Thymus (tissue), 11 donors: ENCODE results near the gene C14orf39. TPM values are rescaled to one million over a fixed set of nuclear protein-coding genes. Genes with fewer than 3 reads are reported as not detected.
"Not testable (repeated sequence)": the region's sequence is repeated elsewhere in the genome, so short reads cannot be mapped to it uniquely, and the experiment has no call there.

Experiments
- DNase-seq, 9 donors: peaks; one replicate each; pipeline ENCODE4 v3.0.0-alpha.2; 2013; ENCODE audit warnings: low spot score in 9 of 9, low read depth in 6 of 9, missing footprints in 1 of 9
- H3K27ac ChIP-seq, 2 donors: one replicate each; pipeline ENCODE4 v1.5.1; 2013; ENCODE audit warnings: control low read depth in 1 of 2, low read depth in 1 of 2, low read length in 1 of 2, mild to moderate bottlenecking in 1 of 2, moderate library complexity in 1 of 2
- H3K27me3 ChIP-seq, 2 donors: one replicate each; pipeline ENCODE4 v1.5.1; 2013; ENCODE audit warnings: low read length in 1 of 2; ENCODE audit not compliant: control insufficient read depth in 2 of 2, insufficient read depth in 1 of 2
- H3K36me3 ChIP-seq, 2 donors: one replicate each; pipeline ENCODE4 v1.5.1; 2013; ENCODE audit warnings: low read length in 1 of 2, mild to moderate bottlenecking in 1 of 2, moderate library complexity in 1 of 2; ENCODE audit not compliant: control insufficient read depth in 2 of 2, insufficient read depth in 2 of 2
- H3K4me1 ChIP-seq, 2 donors: one replicate each; pipeline ENCODE4 v1.5.1; 2013; ENCODE audit warnings: low read length in 2 of 2; ENCODE audit not compliant: control insufficient read depth in 2 of 2, insufficient read depth in 2 of 2
- H3K4me3 ChIP-seq, 2 donors: one replicate each; pipeline ENCODE4 v1.5.1; 2013; ENCODE audit warnings: low read length in 2 of 2, control low read depth in 1 of 2, mild to moderate bottlenecking in 1 of 2
- H3K9me3 ChIP-seq, 2 donors: one replicate each; pipeline ENCODE4 v1.5.1; 2013; ENCODE audit warnings: low read length in 1 of 2, mild to moderate bottlenecking in 1 of 2; ENCODE audit not compliant: control insufficient read depth in 2 of 2, insufficient read depth in 1 of 2
- WGBS: extraction: QIAGEN DNeasy Blood & Tissue Kit; methylation state at CpG from one replicate; pipeline ENCODE4 v1.1.7; 2013; 5-methylcytosine and 5-hydroxymethylcytosine counted together
- polyA plus RNA-seq: library from polyadenylated mRNA; stranded (reverse); fragments of 200-250 nt; gene quantifications from one replicate; pipeline ENCODE4 v1.2.3, GENCODE V29; 2013
- total RNA-seq: library from RNA; stranded (reverse); fragments of 120-200 nt; gene quantifications from one replicate; pipeline ENCODE4 v1.2.4, GENCODE V29; 2013
- donor health status: healthy.

The C14orf39 gene
- total and polyA plus RNA-seq, 2 donors: 0.24 to 0.66 TPM

- Histone ChIP-seq H3K36me3 (no peaks in the 10 kb centered on the region), H3K27me3 (peaks cover 23 to 54% of the 10 kb centered on the region in 2 donors), H3K4me3 (no peak overlapping the region), H3K9me3 (no peaks in the 10 kb centered on the region), H3K4me1 (peaks cover 0 to 4% of the 10 kb centered on the region in 2 donors), H3K27ac (no peak overlapping the region)
- no peak for DNase-seq
Observed at GRCh38 chr14:60502541-60502940, 16.7 kb upstream of the C14orf39 start.

- no peak overlapping the region for H3K4me3 ChIP-seq
- no peak for DNase-seq
- H3K27me3 ChIP-seq: peaks cover 0 to 3% of the 10 kb centered on the region in 2 donors
- no peaks in the 10 kb centered on the region for H3K36me3 ChIP-seq
- no peaks in the 10 kb centered on the region for H3K9me3 ChIP-seq
- H3K27ac ChIP-seq: no peak overlapping the region
- WGBS: 71% methylated on average over 1 of the region's 1 CpG
- H3K4me1 ChIP-seq: no peaks in the 10 kb centered on the region
Observed at GRCh38 chr14:60495946-60496345, 10.1 kb upstream of the C14orf39 start.

GRCh38 chr14:60490270-60490669, 4.4 kb upstream of the C14orf39 start:
- H3K36me3 ChIP-seq: no peaks in the 10 kb centered on the region
- H3K27ac ChIP-seq: no peak overlapping the region
- WGBS: 97% methylated on average over 3 of the region's 3 CpGs
- no peak overlapping the region for H3K4me3 ChIP-seq
- no peak for DNase-seq
- H3K4me1 ChIP-seq: peaks cover 0 to 2% of the 10 kb centered on the region in 2 donors
- peaks cover 16 to 20% of the 10 kb centered on the region in 2 donors for H3K27me3 ChIP-seq
- no peaks in the 10 kb centered on the region for H3K9me3 ChIP-seq

GRCh38 chr14:60488175-60488574, 2.3 kb upstream of the C14orf39 start:
- peaks cover 0 to 2% of the 10 kb centered on the region in 2 donors for H3K4me1 ChIP-seq
- no peaks in the 10 kb centered on the region for H3K9me3 ChIP-seq
- H3K4me3 ChIP-seq: no peak overlapping the region
- H3K27ac ChIP-seq: no peak overlapping the region
- H3K27me3 ChIP-seq: peaks cover 16 to 34% of the 10 kb centered on the region in 2 donors
- no peaks in the 10 kb centered on the region for H3K36me3 ChIP-seq
- DNase-seq: no peak

GRCh38 chr14:60487211-60487610, 1.3 kb upstream of the C14orf39 start:
- Histone ChIP-seq H3K9me3 (no peaks in the 10 kb centered on the region), H3K4me3 (no peak overlapping the region), H3K4me1 (peaks cover 0 to 2% of the 10 kb centered on the region in 2 donors), H3K27me3 (peaks cover 16 to 34% of the 10 kb centered on the region in 2 donors), H3K36me3 (no peaks in the 10 kb centered on the region), H3K27ac (no peak overlapping the region)
- 40% methylated on average over 2 of the region's 2 CpGs for WGBS
- DNase-seq: no peak

GRCh38 chr14:60485057-60485597, 736 bp downstream of the C14orf39 start:
- Histone ChIP-seq H3K36me3 (no peaks in the 10 kb centered on the region), H3K4me1 (peaks cover 0 to 2% of the 10 kb centered on the region in 2 donors), H3K27me3 (peaks cover 16 to 34% of the 10 kb centered on the region in 2 donors), H3K9me3 (no peaks in the 10 kb centered on the region), H3K4me3 (no peak overlapping the region), H3K27ac (no peak overlapping the region)
- 8% methylated on average over 25 of the region's 25 CpGs for WGBS
- DNase-seq: no peak

GRCh38 chr14:60482743-60483142, 3.1 kb downstream of the C14orf39 start:
- Histone ChIP-seq H3K36me3 (no peaks in the 10 kb centered on the region), H3K9me3 (no peaks in the 10 kb centered on the region), H3K4me3 (no peak overlapping the region), H3K27ac (no peak overlapping the region), H3K4me1 (peaks cover 0 to 2% of the 10 kb centered on the region in 2 donors), H3K27me3 (peaks cover 16 to 34% of the 10 kb centered on the region in 2 donors)
- 88% methylated on average over 1 of the region's 1 CpG for WGBS
- no peak for DNase-seq

- DNase-seq, H3K36me3 ChIP-seq, H3K9me3 ChIP-seq, H3K4me1 ChIP-seq, H3K4me3 ChIP-seq, H3K27ac ChIP-seq: not testable (repeated sequence)
- H3K27me3 ChIP-seq: peaks cover 0 to 13% of the 10 kb centered on the region in 2 donors
- WGBS: 97% methylated on average over 7 of the region's 7 CpGs
Observed at GRCh38 chr14:60480248-60480647, 5.6 kb downstream of the C14orf39 start.

GRCh38 chr14:60455875-60456274, 30.0 kb downstream of the C14orf39 start:
- no peak overlapping the region for H3K4me3 ChIP-seq
- 73% methylated on average over 4 of the region's 4 CpGs for WGBS
- no peaks in the 10 kb centered on the region for H3K36me3 ChIP-seq
- H3K4me1 ChIP-seq: no peaks in the 10 kb centered on the region
- H3K9me3 ChIP-seq: no peaks in the 10 kb centered on the region
- H3K27ac ChIP-seq: no peak overlapping the region
- no peaks in the 10 kb centered on the region for H3K27me3 ChIP-seq
- no peak for DNase-seq
